D721Med (cell line): ENCODE measurements around the gene DLGAP1.
A peak's percentile ranks its signal among the peaks of the same experiment; 100 is the strongest.

ENCODE experiments used
- DNase-seq: peaks from one replicate; pipeline ENCODE4 v3.0.0; 2011; ENCODE audit warnings: low spot score; ENCODE audit not compliant: insufficient read length
- FAIRE-seq: peaks from 2 replicates; lab custom pipeline; 2011; peaks lifted over from hg19 to GRCh38; lab: Jason Lieb, UNC
- TF ChIP-seq, protein P1 (sequence below): IDR thresholded peaks from 2 replicates; pipeline ENCODE4 v1.5.1; 2012; ENCODE audit warnings: mild to moderate bottlenecking, control low read depth; ENCODE audit not compliant: insufficient read depth; ENCODE audit errors: missing control alignments

DLGAP1 gene

GRCh38 chr18:3447895-3448837 is 1006.9 kb downstream of the DLGAP1 start:
- FAIRE-seq (no peak), DNase-seq (peak; percentile 67)
- TF ChIP-seq, protein P1, sequence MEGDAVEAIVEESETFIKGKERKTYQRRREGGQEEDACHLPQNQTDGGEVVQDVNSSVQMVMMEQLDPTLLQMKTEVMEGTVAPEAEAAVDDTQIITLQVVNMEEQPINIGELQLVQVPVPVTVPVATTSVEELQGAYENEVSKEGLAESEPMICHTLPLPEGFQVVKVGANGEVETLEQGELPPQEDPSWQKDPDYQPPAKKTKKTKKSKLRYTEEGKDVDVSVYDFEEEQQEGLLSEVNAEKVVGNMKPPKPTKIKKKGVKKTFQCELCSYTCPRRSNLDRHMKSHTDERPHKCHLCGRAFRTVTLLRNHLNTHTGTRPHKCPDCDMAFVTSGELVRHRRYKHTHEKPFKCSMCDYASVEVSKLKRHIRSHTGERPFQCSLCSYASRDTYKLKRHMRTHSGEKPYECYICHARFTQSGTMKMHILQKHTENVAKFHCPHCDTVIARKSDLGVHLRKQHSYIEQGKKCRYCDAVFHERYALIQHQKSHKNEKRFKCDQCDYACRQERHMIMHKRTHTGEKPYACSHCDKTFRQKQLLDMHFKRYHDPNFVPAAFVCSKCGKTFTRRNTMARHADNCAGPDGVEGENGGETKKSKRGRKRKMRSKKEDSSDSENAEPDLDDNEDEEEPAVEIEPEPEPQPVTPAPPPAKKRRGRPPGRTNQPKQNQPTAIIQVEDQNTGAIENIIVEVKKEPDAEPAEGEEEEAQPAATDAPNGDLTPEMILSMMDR = peak; percentile 3

DNA sequence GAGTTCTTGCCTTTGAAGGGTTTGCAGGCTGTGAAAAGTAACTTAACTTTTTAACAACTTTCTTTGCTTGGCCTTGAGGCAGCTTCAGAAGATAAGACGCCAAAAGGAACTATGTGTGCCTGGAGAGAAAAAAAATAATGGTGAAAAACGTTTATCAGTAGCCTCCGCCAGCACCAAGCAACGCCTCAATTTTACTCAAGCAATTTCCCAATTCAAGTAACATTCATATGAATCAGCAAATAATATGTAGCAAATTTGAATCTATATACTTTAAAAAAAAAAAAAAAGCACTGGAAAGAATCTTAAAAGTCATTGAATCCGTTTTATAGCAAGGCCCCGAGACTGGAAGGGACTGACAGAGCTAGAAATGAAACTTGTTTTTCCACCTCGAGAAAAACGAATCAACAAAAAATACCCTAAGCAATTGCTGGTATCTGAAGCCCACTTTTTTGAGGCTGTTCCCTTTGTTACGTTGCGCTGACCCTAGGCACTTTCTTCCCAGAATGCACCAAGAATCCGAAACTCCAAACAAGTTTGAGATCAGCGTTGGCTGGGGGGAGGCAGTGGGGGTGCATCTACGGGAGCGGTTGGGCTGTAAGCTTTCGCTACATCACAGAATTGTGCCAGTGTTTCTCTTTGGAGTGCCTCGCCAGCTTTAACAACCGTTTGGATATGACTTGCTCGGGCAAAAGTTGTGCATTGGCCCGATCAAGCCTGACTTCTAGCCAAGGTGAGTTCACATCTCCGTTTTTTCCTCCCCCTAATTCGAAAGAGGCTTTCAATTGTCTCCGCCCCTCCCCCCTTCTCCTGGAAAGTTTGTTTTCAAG is 1007.8 kb downstream of the DLGAP1 start:
- no peak for FAIRE-seq
- TF ChIP-seq, protein P1 = no peak
- DNase-seq = no peak
